ENCODE results near the gene DAGLB.
A peak's percentile ranks its signal among the peaks of the same experiment; 100 is the strongest.
"Not testable (repeated sequence)": the region's sequence is repeated elsewhere in the genome, so short reads cannot be mapped to it uniquely, and the experiment has no call there.

The DAGLB gene

DNA sequence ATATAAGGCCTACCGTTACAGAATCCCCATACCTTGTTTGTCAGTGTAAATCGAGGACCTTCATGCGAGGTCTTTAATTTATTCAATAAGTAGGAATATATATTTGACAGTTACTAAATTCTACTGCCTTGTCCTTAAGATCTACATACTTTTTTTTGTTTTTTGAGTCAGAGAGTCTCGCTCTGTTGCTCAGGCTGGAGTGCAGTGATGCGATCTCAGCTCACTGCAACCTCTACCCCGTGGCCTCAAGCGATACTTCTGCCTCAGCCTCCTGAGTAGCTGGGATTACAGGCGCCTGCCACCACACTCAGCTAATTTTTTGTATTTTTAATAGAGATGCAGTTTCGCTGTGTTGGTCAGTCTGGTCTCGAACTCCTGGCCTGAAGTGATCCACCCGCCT lies 65.9 kb downstream of the DAGLB start:
- H3K36me3 ChIP-seq (ENCODE audit: insufficient read depth, low read length); H3K27ac ChIP-seq (ENCODE audit: low read depth, low read length); H3K9me3 ChIP-seq (ENCODE audit: insufficient read depth, low read depth, low read length); H3K9ac ChIP-seq (ENCODE audit: low read depth, low read length); H3K4me3 ChIP-seq (ENCODE audit: low read length); H3K27me3 ChIP-seq (ENCODE audit: insufficient read depth, low read length): not testable (repeated sequence)
- WGBS: 98% methylated on average over 8 of the region's 11 CpGs
- H3K4me1 ChIP-seq (ENCODE audit: insufficient read depth, low read length): peaks cover 37% of the 10 kb centered on the region

DNA sequence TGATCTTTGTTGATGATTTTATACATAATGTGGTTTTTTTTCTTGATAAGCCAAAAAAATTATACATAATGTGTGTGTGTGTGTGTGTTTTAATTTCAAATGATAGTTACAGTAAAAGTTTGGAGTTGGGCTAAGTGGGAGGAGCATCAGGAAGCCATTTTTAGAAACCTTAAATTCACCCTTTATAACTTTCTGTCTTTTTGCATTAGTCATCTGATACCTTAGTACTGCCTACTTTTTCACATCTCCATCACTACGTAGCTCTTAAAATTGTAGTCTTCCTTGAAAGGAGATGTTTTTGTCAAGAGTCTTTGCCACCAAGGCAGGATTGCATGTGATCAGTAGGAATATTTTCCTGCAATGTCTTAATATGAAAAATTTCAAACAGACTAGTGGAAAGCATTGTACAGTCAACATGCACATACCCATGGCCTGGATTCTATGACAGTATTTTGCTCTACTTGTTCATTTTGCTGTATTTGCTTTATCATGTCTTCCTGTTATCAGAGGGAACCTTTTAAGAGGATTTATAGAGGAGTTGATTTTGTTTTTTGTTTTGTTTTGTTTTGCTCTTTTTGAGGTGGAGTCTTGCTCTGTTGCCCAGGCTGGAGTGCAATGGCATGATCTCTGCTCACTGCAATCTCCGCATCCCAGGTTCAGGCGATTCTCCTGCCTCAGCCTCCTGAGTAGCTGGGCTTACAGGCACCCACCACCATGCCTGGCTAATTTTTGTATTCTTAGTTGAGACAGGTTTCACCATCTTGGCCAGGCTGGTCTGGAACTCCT lies 67.3 kb downstream of the DAGLB start:
- no peaks in the 10 kb centered on the region for H3K27me3 ChIP-seq (ENCODE audit: insufficient read depth, low read length)
- H3K9ac ChIP-seq (ENCODE audit: low read depth, low read length): no peak overlapping the region
- no peaks in the 10 kb centered on the region for H3K9me3 ChIP-seq (ENCODE audit: insufficient read depth, low read depth, low read length)
- no peak overlapping the region for H3K4me3 ChIP-seq (ENCODE audit: low read length)
- H3K4me1 ChIP-seq (ENCODE audit: insufficient read depth, low read length): peaks cover 37% of the 10 kb centered on the region
- H3K27ac ChIP-seq (ENCODE audit: low read depth, low read length): no peak overlapping the region
- H3K36me3 ChIP-seq (ENCODE audit: insufficient read depth, low read length): peaks cover 5% of the 10 kb centered on the region; the same call in 1 of the 2 replicates
- WGBS: 96% methylated on average over 2 of the region's 3 CpGs

DNA sequence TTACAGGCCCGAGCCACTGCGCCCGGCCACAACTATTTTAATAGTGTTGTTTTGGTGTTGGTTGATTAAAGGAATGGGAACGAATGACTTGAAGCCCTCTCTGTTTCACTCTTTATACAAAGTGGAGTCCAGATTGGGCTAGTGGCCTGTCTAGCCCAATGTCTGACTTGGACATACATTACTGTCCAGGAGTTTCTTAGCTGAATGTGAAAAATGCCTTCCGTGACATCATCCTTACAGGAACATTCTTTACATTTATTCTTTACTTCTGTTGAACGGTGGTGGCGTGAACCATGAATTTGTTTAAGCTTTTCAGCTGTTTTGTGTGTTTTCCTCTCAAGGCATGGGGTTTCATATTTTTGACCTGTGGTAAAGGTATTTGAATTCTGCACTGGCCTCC lies 67.9 kb downstream of the DAGLB start:
- 91% methylated on average over 7 of the region's 7 CpGs for WGBS
- no peaks in the 10 kb centered on the region for H3K27me3 ChIP-seq (ENCODE audit: insufficient read depth, low read length)
- H3K4me1 ChIP-seq (ENCODE audit: insufficient read depth, low read length): peaks cover 31% of the 10 kb centered on the region
- no peaks in the 10 kb centered on the region for H3K9me3 ChIP-seq (ENCODE audit: insufficient read depth, low read depth, low read length)
- H3K27ac ChIP-seq (ENCODE audit: low read depth, low read length): no peak overlapping the region
- no peak overlapping the region for H3K4me3 ChIP-seq (ENCODE audit: low read length)
- no peak overlapping the region for H3K9ac ChIP-seq (ENCODE audit: low read depth, low read length)
- peaks cover 5% of the 10 kb centered on the region; the same call in 1 of the 2 replicates for H3K36me3 ChIP-seq (ENCODE audit: insufficient read depth, low read length)

DNA sequence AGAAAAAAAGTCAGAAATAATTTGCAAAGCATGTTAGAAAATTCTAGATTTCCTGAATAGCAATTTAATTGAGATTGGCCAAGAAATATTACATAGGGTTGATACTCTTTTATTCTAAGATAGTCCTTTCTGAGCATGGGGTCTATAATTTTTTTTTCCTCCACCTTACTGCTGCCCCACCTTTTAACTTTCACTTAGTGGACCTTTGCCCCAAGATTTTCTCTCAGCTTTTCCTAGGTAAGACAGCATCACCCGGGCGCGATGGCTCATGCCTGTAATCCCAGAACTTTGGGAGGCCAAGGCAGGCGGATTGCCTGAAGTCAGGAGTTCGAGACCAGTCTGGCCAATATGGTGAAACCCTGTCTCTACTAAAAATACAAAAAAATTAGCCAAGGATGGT lies 69.2 kb downstream of the DAGLB start:
- H3K27ac ChIP-seq (ENCODE audit: low read depth, low read length); H3K27me3 ChIP-seq (ENCODE audit: insufficient read depth, low read length); H3K4me3 ChIP-seq (ENCODE audit: low read length); H3K9ac ChIP-seq (ENCODE audit: low read depth, low read length); H3K9me3 ChIP-seq (ENCODE audit: insufficient read depth, low read depth, low read length); H3K36me3 ChIP-seq (ENCODE audit: insufficient read depth, low read length): not testable (repeated sequence)
- WGBS: 94% methylated on average over 5 of the region's 5 CpGs
- peaks cover 20% of the 10 kb centered on the region for H3K4me1 ChIP-seq (ENCODE audit: insufficient read depth, low read length)

DNA sequence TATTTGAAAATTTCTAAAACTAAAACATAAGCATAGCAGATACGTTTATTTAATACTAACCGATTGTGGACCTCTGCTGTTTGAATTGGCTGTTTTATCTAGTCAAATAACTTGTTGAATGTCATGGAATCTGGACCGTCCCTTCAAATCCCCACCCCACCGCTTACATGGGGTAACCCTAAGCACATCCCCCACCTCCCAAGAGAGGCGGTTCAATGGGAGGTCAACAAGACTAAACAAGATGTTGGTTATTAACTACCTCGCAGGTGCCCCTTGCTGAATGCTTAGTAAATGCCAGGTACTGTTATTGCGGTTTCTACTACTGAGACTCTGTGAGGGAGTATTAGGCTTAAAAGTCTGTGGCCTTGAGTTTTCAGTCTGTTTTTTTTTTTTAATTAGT lies 70.9 kb downstream of the DAGLB start:
- H3K9ac ChIP-seq (ENCODE audit: low read depth, low read length): no peak overlapping the region
- H3K9me3 ChIP-seq (ENCODE audit: insufficient read depth, low read depth, low read length): no peaks in the 10 kb centered on the region
- H3K36me3 ChIP-seq (ENCODE audit: insufficient read depth, low read length): peaks cover 3% of the 10 kb centered on the region; the same call in 1 of the 2 replicates
- H3K4me1 ChIP-seq (ENCODE audit: insufficient read depth, low read length): peaks cover 10% of the 10 kb centered on the region; the same call in 1 of the 2 replicates
- 76% methylated on average over 4 of the region's 7 CpGs for WGBS
- no peak overlapping the region for H3K27ac ChIP-seq (ENCODE audit: low read depth, low read length)
- peak overlapping the region; percentile 0; the same call in 1 of the 2 replicates for H3K4me3 ChIP-seq (ENCODE audit: low read length)
- no peaks in the 10 kb centered on the region for H3K27me3 ChIP-seq (ENCODE audit: insufficient read depth, low read length)

DNA sequence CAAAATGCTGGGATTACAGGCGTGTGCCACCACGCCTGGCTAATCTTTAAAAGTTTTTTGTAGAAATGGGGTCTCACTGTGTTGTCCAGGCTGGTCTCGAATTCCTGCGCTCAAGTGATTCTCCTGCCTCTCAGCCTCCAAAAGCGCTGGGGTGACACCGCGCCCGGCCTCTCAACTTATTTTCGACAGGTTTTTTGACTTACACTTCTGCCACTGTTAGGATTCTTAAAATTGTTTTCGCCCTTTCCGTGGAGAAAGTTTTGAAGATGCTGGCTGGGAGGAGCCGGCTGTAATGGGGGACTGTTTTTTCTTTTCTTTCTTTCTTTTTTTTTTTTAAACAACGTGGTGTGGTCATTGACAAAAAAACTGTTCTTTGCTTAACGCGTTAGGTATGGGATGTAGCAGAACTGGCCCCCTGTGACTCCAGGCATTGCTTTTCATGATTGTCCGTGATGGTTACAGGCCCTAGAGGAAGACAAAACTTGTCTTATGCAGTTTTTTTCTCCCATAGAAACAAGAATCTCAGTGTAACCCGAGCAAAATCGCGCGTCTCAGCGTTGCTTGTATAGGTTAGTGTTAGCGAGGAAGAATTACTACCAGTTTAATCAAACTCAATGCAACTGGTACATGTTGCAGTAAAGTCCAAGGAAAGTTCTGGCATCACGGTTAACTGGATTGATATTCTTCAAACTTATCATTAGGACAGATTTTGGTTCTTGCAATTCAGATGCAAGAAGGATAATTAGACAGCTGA lies 72.2 kb downstream of the DAGLB start:
- Histone ChIP-seq H3K27ac (ENCODE audit: low read depth, low read length) (0 out of 2 replicates have a peak overlapping the region, but pooled peaks have one; percentile 34), H3K4me1 (ENCODE audit: insufficient read depth, low read length) (peaks cover 10% of the 10 kb centered on the region; the same call in 1 of the 2 replicates)
- 8% methylated on average over 18 of the region's 23 CpGs for WGBS

DNA sequence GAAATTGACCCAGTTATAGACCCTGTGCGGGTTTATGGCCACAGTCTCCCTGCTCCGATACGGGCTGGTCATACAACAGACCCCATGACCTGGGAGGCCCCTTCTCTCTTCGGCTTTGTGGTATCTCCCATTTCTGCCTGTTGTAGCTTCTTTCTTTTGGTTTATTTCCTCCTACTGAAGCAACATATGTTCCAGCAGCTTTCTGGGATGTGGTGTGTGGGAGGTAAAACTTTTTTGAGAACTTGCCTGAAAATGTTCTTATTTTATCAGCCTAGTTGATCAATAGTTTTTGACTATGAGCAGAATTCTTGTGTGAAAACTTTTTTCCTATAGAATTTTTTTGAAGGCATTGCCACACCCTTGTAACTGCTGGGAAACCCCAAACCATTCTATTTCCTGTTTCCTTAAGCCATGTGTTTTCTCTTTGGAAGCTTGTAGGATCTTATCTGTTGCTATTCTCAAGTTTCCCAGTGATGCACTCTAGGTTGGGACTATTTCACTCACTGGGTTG lies 80.0 kb downstream of the DAGLB start:
- H3K27me3 ChIP-seq (ENCODE audit: insufficient read depth, low read length): no peaks in the 10 kb centered on the region
- no peak overlapping the region for H3K9ac ChIP-seq (ENCODE audit: low read depth, low read length)
- no peaks in the 10 kb centered on the region for H3K36me3 ChIP-seq (ENCODE audit: insufficient read depth, low read length)
- no peak overlapping the region for H3K4me3 ChIP-seq (ENCODE audit: low read length)
- H3K9me3 ChIP-seq (ENCODE audit: insufficient read depth, low read depth, low read length): no peaks in the 10 kb centered on the region
- H3K27ac ChIP-seq (ENCODE audit: low read depth, low read length): no peak overlapping the region
- WGBS: 95% methylated on average over 4 of the region's 4 CpGs
- no peaks in the 10 kb centered on the region for H3K4me1 ChIP-seq (ENCODE audit: insufficient read depth, low read length)

More for the DNA sequence above, 72.2 kb downstream of the DAGLB start:
- peak overlapping the region; percentile 94 for H3K9ac ChIP-seq (ENCODE audit: low read depth, low read length)
- H3K27me3 ChIP-seq (ENCODE audit: insufficient read depth, low read length): no peaks in the 10 kb centered on the region
- H3K36me3 ChIP-seq (ENCODE audit: insufficient read depth, low read length): peaks cover 3% of the 10 kb centered on the region; the same call in 1 of the 2 replicates
- H3K4me3 ChIP-seq (ENCODE audit: low read length): peak overlapping the region; percentile 91
- H3K9me3 ChIP-seq (ENCODE audit: insufficient read depth, low read depth, low read length): no peaks in the 10 kb centered on the region

DNA sequence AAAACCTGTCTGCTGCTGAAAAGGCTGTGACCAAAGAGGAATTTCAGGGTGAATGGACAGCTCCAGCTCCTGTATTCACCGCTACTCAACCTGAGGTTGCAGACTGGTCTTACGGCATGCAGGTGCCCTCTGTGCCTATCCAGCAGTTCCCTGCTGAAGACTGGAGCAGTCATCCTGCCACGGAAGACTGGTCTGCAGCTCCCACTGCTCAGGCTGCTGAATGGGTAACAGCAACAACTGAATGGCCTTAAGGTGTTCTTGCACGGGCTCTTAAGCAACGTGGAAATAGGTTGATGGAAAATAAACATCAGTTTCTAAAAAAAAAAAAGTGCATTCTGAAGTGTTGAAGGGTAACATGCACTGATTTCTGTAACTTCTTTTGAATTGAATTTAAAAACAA lies 82.3 kb downstream of the DAGLB start:
- no peaks in the 10 kb centered on the region for H3K36me3 ChIP-seq (ENCODE audit: insufficient read depth, low read length)
- 90% methylated on average over 5 of the region's 5 CpGs for WGBS
- no peaks in the 10 kb centered on the region for H3K9me3 ChIP-seq (ENCODE audit: insufficient read depth, low read depth, low read length)
- no peaks in the 10 kb centered on the region for H3K4me1 ChIP-seq (ENCODE audit: insufficient read depth, low read length)
- H3K27ac ChIP-seq (ENCODE audit: low read depth, low read length): no peak overlapping the region
- H3K4me3 ChIP-seq (ENCODE audit: low read length): no peak overlapping the region
- no peak overlapping the region for H3K9ac ChIP-seq (ENCODE audit: low read depth, low read length)
- no peaks in the 10 kb centered on the region for H3K27me3 ChIP-seq (ENCODE audit: insufficient read depth, low read length)

DNA sequence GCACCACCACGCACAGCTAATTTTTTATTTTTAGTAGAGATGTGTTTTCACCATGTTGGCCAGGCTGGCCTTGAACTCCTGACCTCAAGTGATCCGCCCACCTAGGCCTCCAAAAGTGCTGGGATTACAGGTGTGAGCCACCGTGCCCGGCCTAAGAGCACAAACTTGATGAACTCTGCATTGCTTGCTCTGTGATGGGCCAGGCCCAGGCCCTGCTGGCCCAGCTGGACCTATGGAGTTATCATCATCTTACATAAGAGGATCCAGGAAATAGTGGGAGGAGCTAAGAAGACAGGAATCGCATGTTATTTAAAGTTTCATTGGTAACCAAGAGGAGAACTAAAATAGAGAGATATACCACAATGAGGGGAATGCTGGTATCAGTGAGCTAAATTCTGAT lies 86.9 kb downstream of the DAGLB start:
- Histone ChIP-seq H3K4me3 (ENCODE audit: low read length) (no peak overlapping the region), H3K9me3 (ENCODE audit: insufficient read depth, low read depth, low read length) (no peaks in the 10 kb centered on the region), H3K4me1 (ENCODE audit: insufficient read depth, low read length) (no peaks in the 10 kb centered on the region), H3K36me3 (ENCODE audit: insufficient read depth, low read length) (no peaks in the 10 kb centered on the region), H3K27me3 (ENCODE audit: insufficient read depth, low read length) (no peaks in the 10 kb centered on the region), H3K27ac (ENCODE audit: low read depth, low read length) (no peak overlapping the region), H3K9ac (ENCODE audit: low read depth, low read length) (no peak overlapping the region)
- WGBS: 96% methylated on average over 5 of the region's 5 CpGs

DNA sequence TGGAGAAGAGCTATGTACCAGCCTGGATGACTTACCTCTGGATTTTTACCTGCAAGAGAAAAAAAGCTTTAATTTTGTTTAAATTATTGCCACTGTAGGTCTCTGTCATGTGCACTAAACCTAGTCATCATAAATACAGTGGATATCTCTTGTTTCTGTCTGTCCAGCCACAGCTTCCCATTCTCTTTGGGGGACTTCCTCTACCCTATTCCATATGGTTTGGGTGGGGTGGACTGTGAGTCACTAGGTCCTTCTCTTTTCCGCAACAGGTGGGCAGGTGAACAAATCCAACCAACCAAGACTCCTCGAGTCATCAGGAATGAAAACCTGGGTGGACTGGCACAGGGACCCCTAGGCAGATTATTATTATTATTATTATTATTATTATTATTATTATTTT lies 88.0 kb downstream of the DAGLB start:
- Histone ChIP-seq H3K27ac (ENCODE audit: low read depth, low read length) (no peak overlapping the region), H3K9ac (ENCODE audit: low read depth, low read length) (no peak overlapping the region), H3K27me3 (ENCODE audit: insufficient read depth, low read length) (no peaks in the 10 kb centered on the region), H3K4me1 (ENCODE audit: insufficient read depth, low read length) (no peaks in the 10 kb centered on the region), H3K4me3 (ENCODE audit: low read length) (no peak overlapping the region), H3K9me3 (ENCODE audit: insufficient read depth, low read depth, low read length) (no peaks in the 10 kb centered on the region), H3K36me3 (ENCODE audit: insufficient read depth, low read length) (no peaks in the 10 kb centered on the region)
- WGBS: no CpG with 5 or more reads among the region's 2 CpGs

Measured in HUES64 (cell line).